Endothelial cell of umbilical vein (primary cell): ENCODE data around the gene TMEM169. TPM values are rescaled to one million over a fixed set of nuclear protein-coding genes. Genes with fewer than 3 reads are reported as not detected.

Experiments
- BruUV-seq: library from RNA; stranded (reverse); fragments of 400-500 nt; replicated peaks from 2 replicates; lab custom pipeline; 2021; lab: Mats Ljungman, UMichigan
- CTCF ChIA-PET: fragments of 300-600, 350-600 bp; sonication (Branson Sonifier 250); formaldehyde crosslinking; loops from one replicate; lab custom pipeline; 2021; ENCODE audit warnings: antibody characterized with exemption, inconsistent platforms; lab: Charles Lee
- POLR2A ChIA-PET: fragments of 300-600, 350-600 bp; sonication (Branson Sonifier 250); formaldehyde crosslinking; loops from one replicate; lab custom pipeline; 2021; ENCODE audit warnings: antibody characterized with exemption, inconsistent platforms; lab: Charles Lee
- DNase-seq: peaks from one replicate; pipeline ENCODE4 v3.0.0-alpha.2; 2011; ENCODE audit warnings: low read depth, low spot score
- FAIRE-seq: peaks from 2 replicates; lab custom pipeline; 2011; peaks lifted over from hg19 to GRCh38; lab: Jason Lieb, UNC
- H2AFZ ChIP-seq: 2 replicates; pipeline ENCODE4 v1.6.0; 2012; ENCODE audit warnings: low read depth, low read length, control low read depth, inconsistent platforms
- H3K27ac ChIP-seq: 2 replicates; pipeline ENCODE4 v1.5.1; 2011; ENCODE audit warnings: low read depth, mild to moderate bottlenecking, control low read depth, low read length, moderate library complexity; ENCODE audit not compliant: insufficient read depth
- H3K27me3 ChIP-seq, 2 experiments: 2 replicates each; pipeline versions ENCODE4 v1.6.0 to v1.6.1; 2011; ENCODE audit warnings: low read length in 2 of 2, mixed read lengths in 1 of 2; ENCODE audit not compliant: control insufficient read depth in 2 of 2, insufficient read depth in 2 of 2
- H3K36me3 ChIP-seq, 2 experiments: 2 replicates in 1 of 2; 3 replicates in 1 of 2; pipeline ENCODE4 v1.5.1; 2011; ENCODE audit warnings: low read length in 2 of 2, mild to moderate bottlenecking in 1 of 2, moderate library complexity in 1 of 2; ENCODE audit not compliant: control insufficient read depth in 2 of 2, insufficient read depth in 2 of 2; ENCODE audit errors: extremely low read depth in 1 of 2
- H3K4me1 ChIP-seq: 3 replicates; pipeline ENCODE4 v1.5.1; 2011; ENCODE audit warnings: mild to moderate bottlenecking, low read length; ENCODE audit not compliant: control insufficient read depth, insufficient read depth; ENCODE audit errors: extremely low read depth
- H3K4me2 ChIP-seq: 2 replicates; pipeline ENCODE4 v1.6.1; 2011; ENCODE audit warnings: low read length, control low read depth, mixed read lengths; ENCODE audit not compliant: insufficient read depth
- H3K4me3 ChIP-seq, 3 experiments: fragments of 200-600 bp in 1 of 3; sonication (generic), shearing (Covaris generic) in 1 of 3; replicated peaks in 1 of 3; 2 replicates each; pipeline ENCODE4 v1.5.1; 2011 to 2016; ENCODE audit warnings: control low read depth in 3 of 3, low read length in 3 of 3, mild to moderate bottlenecking in 2 of 3, inconsistent platforms in 1 of 3, low read depth in 1 of 3, moderate library complexity in 1 of 3; ENCODE audit not compliant: insufficient read depth in 1 of 3
- H3K79me2 ChIP-seq: 2 replicates; pipeline ENCODE4 v1.6.0; 2012; ENCODE audit warnings: low read length, inconsistent platforms; ENCODE audit not compliant: control insufficient read depth, insufficient read depth
- H3K9ac ChIP-seq: replicated peaks from 2 replicates; pipeline ENCODE3; 2011; ENCODE audit warnings: low read length, control low read depth; ENCODE audit not compliant: insufficient read depth; ENCODE audit errors: extremely low read depth
- H3K9me1 ChIP-seq: replicated peaks from 3 replicates; pipeline ENCODE4 v1.6.0; 2011; ENCODE audit warnings: mild to moderate bottlenecking, low read length; ENCODE audit not compliant: control insufficient read depth, insufficient read depth; ENCODE audit errors: extremely low read depth
- H3K9me3 ChIP-seq: replicated peaks from 2 replicates; pipeline ENCODE4 v1.5.1; 2012; ENCODE audit warnings: low read length, inconsistent platforms; ENCODE audit not compliant: control insufficient read depth, insufficient read depth
- H4K20me1 ChIP-seq: replicated peaks from 2 replicates; pipeline ENCODE3; 2011; ENCODE audit warnings: mild to moderate bottlenecking, low read length; ENCODE audit not compliant: control insufficient read depth, insufficient read depth; ENCODE audit errors: extremely low read depth
- EZH2 ChIP-seq: IDR thresholded peaks from 2 replicates; pipeline ENCODE4 v1.6.1; 2012; ENCODE audit warnings: borderline replicate concordance, low read depth, mild to moderate bottlenecking, moderate library complexity, low read length, inconsistent platforms; ENCODE audit not compliant: severe bottlenecking
- FOS ChIP-seq: IDR thresholded peaks from 2 replicates; pipeline ENCODE4 v1.6.1; 2011; ENCODE audit warnings: mild to moderate bottlenecking, low read length, moderate library complexity, borderline replicate concordance; ENCODE audit not compliant: insufficient read depth
- GATA2 ChIP-seq: IDR thresholded peaks from 2 replicates; pipeline ENCODE4 v1.7.0; 2011; ENCODE audit warnings: low read depth, mild to moderate bottlenecking, moderate library complexity, mixed read lengths, low read length; ENCODE audit not compliant: insufficient read length, insufficient read depth
- JUN ChIP-seq: IDR thresholded peaks from 2 replicates; pipeline ENCODE4 v1.6.1; 2011; ENCODE audit warnings: borderline replicate concordance, low read depth; ENCODE audit not compliant: insufficient read length, insufficient read depth
- MYC ChIP-seq: IDR thresholded peaks from one replicate; pipeline ENCODE4 v1.6.1; 2011; ENCODE audit warnings: mild to moderate bottlenecking, low read depth, low read length
- POLR2A ChIP-seq: IDR thresholded peaks from 2 replicates; pipeline ENCODE4 v1.6.1; 2012; ENCODE audit warnings: low read depth, mild to moderate bottlenecking, control low read depth, low read length
- POLR2AphosphoS5 ChIP-seq: IDR thresholded peaks from 2 replicates; pipeline ENCODE4 v1.6.1; 2012; ENCODE audit warnings: low read depth, mild to moderate bottlenecking, control low read depth, low read length, moderate library complexity; ENCODE audit not compliant: insufficient read depth
- dilution Hi-C: fragments of 300-500 bp; cut with MboI; formaldehyde crosslinking; loops from one replicate; pipeline ENCODE4 v1.15.0; 2019; ENCODE audit warnings: low sequenced_read_pairs; ENCODE audit not compliant: extremely low pct_ligation_motif_present
- intact Hi-C: fragments of 100-400 bp; cut with micrococcal nuclease; formaldehyde crosslinking; loops from one replicate; pipeline ENCODE4 v1.10.0; 2022
- polyA plus RNA-seq, 4 experiments: library from polyadenylated mRNA; depleted of rRNA in 3 of 4; stranded (reverse) in 3 of 4; unstranded in 1 of 4; fragments of >200 nt; gene quantifications; 2 replicates each; pipeline versions ENCODE4 v1.2.1 to v1.2.3, GENCODE V29; 2011 to 2012; ENCODE audit warnings: missing spikeins in 1 of 4
- total RNA-seq: library from RNA; stranded (reverse); gene quantifications from 2 replicates; pipeline ENCODE4 v1.2.3, GENCODE V29; 2021
- TF ChIP-seq, protein P1 (sequence below): IDR thresholded peaks from 2 replicates; pipeline ENCODE4 v1.6.1; 2011; ENCODE audit not compliant: insufficient read depth, insufficient read length
- TF ChIP-seq, protein P2 (sequence below), 2 donors: IDR thresholded peaks; 1 replicate in 1 of 2; 2 replicates in 1 of 2; pipeline ENCODE4 v1.5.1; 2011; ENCODE audit warnings: low read length in 2 of 2, mild to moderate bottlenecking in 2 of 2, moderate library complexity in 2 of 2, control low read depth in 1 of 2, inconsistent platforms in 1 of 2, low read depth in 1 of 2; ENCODE audit not compliant: insufficient read depth in 1 of 2; ENCODE audit errors: extremely low read depth in 1 of 2

TMEM169 gene
- total and polyA plus RNA-seq, 2 donors (not counting 3 experiments of a cell fraction or from before 2014, with no cell fraction given): 0.20 TPM; not detected in 1

DNA sequence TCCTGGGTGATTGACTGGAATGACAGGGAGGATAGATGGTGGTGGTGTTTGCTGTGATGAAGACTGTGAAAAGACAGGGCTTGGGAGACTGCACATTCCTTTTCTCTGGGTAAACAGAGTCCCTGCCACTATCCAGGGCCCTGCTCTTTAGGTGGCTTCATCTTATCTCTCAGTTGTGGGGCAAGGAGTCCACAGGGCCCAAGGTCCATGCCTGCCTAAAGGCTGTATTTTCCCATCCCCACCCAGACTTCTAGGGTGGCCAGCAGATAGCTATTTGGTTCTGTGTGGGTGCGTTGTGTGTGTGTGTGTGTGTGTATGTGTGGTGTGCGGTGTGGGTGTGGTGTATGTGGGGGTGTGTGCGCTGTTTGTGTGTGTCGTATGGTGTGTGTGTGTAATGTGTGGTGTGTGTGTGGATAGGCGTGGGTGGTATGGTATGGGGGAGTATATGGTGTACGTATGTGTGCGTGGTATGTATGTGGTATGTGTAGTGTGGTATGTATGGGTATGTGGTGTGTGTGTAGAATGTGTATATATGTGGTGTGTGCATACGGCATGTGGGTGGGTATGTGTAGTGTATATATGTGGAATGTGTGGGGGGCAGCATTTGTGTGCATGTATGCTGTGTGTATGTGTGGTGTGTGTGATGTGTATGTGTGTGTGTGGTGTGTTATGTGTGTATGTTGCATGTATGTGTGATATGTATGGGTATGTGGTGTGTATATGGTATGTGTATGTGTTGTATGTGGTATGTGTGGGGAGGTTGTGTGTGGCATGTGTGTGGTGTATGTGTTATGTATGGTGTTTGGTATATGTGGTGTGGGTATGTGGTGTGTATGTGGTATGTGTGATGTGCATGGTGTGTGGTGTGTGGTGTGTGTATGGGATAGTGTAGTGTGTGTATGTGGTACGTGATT, 17.0 kb downstream of the TMEM169 start:
- no TSS peak for BruUV-seq
- Histone ChIP-seq H4K20me1 (no peaks in the 10 kb centered on the region), H3K27ac (no peak overlapping the region), H2AFZ (no peak overlapping the region), H3K4me1 (no peaks in the 10 kb centered on the region), H3K9me3 (no peaks in the 10 kb centered on the region), H3K9me1 (no peaks in the 10 kb centered on the region), H3K79me2 (no peaks in the 10 kb centered on the region), H3K4me3 (no peak overlapping the region), H3K27me3 (peaks cover 20 to 22% of the 10 kb centered on the region in 2 experiments), H3K9ac (no peak overlapping the region), H3K36me3 (no peaks in the 10 kb centered on the region), H3K4me2 (no peak overlapping the region)
- no peak for FAIRE-seq
- no peak for DNase-seq
- dilution Hi-C loops (no loop called here), intact Hi-C loops (no loop called here)
- TF ChIP-seq, protein P1, sequence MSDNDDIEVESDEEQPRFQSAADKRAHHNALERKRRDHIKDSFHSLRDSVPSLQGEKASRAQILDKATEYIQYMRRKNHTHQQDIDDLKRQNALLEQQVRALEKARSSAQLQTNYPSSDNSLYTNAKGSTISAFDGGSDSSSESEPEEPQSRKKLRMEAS: no peak
- no peak for TF ChIP-seq POLR2A
- no peak for TF ChIP-seq JUN
- TF ChIP-seq EZH2: no peak
- TF ChIP-seq FOS: no peak
- no peak for TF ChIP-seq POLR2AphosphoS5
- POLR2A ChIA-PET: no interaction called here
- CTCF ChIA-PET: no interaction called here

DNA sequence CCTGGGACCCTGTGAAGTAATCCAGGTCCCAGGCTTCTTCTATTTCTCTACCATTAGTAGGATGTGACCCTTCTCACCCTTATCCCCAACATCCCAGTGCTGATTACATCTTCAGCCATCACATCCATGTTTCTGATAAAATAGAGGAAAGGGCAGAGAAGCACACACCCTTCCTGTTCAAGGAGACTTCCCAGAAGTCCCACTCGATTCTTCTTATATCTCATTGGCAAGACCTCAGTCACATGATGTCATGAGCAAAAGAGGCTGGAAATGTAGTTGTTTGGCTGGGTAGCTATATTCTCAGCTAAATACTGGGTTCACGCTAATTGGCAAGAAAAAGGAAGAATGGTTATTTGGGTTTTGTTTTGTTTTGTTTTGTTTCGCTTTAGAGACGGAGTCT, 19.4 kb downstream of the TMEM169 start:
- Histone ChIP-seq H3K27ac (no peak overlapping the region), H3K9me3 (no peaks in the 10 kb centered on the region), H3K4me3 (no peak overlapping the region), H3K79me2 (no peaks in the 10 kb centered on the region), H3K9ac (no peak overlapping the region), H3K36me3 (no peaks in the 10 kb centered on the region), H3K4me2 (no peak overlapping the region), H4K20me1 (no peaks in the 10 kb centered on the region), H3K4me1 (no peaks in the 10 kb centered on the region), H2AFZ (no peak overlapping the region), H3K27me3 (peaks cover 12 to 23% of the 10 kb centered on the region in 2 experiments), H3K9me1 (no peaks in the 10 kb centered on the region)
- ChIA-PET CTCF (interaction anchor here (1.0 kb wide), 1 partner anchor 9 kb away, joined by 3 read pairs; no protein-coding TSS in a partner anchor), POLR2A (no interaction called here)
- intact Hi-C loops (no loop called here), dilution Hi-C loops (no loop called here)
- no TSS peak for BruUV-seq
- FAIRE-seq: no peak
- TF ChIP-seq MYC (no peak), JUN (no peak), EZH2 (no peak), GATA2 (no peak), POLR2AphosphoS5 (no peak), FOS (no peak), POLR2A (no peak)
- TF ChIP-seq, protein P2, sequence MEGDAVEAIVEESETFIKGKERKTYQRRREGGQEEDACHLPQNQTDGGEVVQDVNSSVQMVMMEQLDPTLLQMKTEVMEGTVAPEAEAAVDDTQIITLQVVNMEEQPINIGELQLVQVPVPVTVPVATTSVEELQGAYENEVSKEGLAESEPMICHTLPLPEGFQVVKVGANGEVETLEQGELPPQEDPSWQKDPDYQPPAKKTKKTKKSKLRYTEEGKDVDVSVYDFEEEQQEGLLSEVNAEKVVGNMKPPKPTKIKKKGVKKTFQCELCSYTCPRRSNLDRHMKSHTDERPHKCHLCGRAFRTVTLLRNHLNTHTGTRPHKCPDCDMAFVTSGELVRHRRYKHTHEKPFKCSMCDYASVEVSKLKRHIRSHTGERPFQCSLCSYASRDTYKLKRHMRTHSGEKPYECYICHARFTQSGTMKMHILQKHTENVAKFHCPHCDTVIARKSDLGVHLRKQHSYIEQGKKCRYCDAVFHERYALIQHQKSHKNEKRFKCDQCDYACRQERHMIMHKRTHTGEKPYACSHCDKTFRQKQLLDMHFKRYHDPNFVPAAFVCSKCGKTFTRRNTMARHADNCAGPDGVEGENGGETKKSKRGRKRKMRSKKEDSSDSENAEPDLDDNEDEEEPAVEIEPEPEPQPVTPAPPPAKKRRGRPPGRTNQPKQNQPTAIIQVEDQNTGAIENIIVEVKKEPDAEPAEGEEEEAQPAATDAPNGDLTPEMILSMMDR (IDR thresholded peaks at IDR 0.05; ENCODE audit: extremely low read depth in 1 of 2, insufficient read depth in 1 of 2, low read depth in 1 of 2, low read length in 2 of 2): no peak
- TF ChIP-seq, protein P1: no peak
- no peak for DNase-seq
